Right kidney (tissue), 1 donor: ENCODE data around the gene GPSM1.

Source experiments
- DNase-seq: peaks from one replicate; pipeline ENCODE4 v3.0.0-alpha.2; 2016

GPSM1 gene

DNA sequence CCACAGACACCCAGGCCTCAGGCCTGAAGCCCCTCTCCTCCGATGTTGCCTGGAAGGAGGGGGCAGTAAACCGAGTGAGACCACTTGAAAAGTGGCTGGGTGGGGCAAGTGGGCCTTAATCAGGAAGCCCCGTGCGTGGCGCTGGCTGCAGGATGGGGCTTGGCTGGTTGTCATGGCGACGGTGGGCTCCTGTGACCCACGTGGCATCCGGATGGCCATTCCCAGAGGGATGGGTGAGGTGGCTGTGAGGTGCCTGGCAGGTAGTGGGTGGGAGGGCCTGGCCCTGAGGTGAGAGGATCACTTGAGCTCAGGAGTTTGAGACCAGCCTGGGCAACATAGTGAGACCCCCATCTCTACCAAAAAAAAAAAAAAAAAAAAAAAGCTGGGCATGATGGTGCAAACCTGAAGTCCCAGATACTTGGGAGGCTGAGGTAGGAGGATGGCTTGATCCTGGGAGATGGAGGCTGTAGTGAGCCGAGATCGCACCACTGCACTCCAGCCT is 5.2 kb downstream of the GPSM1 start:
- DNase-seq: no peak

DNA sequence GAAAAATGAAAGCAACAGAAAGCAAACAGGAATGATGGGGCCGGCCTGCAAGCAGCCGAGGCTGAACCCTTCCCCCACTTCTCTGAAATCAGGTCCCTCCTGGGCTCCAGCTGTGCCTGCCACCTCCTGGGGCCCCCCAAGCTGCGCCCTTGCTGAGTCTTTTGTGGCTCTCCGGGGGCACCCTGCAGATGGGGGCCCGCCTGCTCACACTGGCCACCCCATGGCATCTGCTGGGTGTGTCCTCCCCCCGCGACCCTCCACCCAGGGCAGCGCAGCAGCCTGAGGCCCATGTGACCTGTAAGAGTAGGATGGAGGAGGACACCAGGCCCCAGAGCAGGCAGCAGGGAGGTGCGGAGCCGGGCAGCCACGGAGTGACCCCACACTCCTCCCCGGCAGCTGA is 5.7 kb downstream of the GPSM1 start:
- no peak for DNase-seq

DNA sequence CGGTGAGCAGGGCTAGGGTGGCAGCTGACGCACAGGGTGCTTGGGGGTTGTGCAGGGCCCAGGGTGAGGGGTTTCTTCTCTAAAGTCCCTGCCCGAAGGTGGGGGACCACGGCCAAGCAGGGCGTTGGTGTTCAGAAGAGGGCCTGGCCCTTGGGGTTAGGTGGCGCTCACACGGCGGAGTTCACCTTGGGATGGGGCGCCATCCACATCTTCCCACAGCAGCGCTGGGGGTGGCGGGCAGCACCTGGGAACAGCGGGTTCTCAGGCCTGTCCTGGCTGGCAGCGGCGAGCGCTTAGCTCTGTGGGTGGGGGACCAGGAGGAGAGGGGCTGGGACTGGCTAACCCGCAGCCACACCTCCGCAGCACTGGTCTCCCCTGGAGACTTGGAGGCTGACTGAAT is 6.1 kb downstream of the GPSM1 start:
- DNase-seq: no peak

DNA sequence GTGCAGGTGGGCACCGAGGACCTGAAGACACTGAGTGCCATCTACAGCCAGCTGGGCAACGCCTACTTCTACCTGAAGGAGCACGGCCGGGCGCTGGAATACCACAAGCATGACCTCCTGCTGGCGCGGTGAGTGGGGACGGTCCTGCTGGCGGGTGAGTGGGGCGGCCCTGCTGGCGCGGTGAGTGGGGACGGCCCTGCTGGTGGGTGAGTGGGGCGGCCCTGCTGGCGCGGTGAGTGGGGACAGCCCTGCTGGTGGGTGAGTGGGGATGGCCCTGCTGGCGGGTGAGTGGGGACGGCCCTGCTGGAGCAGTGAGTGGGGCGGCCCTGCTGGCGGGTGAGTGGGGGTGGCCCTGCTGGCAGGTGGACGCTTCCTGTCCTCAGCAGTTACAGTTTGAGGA is 7.2 kb downstream of the GPSM1 start:
- no peak for DNase-seq

DNA sequence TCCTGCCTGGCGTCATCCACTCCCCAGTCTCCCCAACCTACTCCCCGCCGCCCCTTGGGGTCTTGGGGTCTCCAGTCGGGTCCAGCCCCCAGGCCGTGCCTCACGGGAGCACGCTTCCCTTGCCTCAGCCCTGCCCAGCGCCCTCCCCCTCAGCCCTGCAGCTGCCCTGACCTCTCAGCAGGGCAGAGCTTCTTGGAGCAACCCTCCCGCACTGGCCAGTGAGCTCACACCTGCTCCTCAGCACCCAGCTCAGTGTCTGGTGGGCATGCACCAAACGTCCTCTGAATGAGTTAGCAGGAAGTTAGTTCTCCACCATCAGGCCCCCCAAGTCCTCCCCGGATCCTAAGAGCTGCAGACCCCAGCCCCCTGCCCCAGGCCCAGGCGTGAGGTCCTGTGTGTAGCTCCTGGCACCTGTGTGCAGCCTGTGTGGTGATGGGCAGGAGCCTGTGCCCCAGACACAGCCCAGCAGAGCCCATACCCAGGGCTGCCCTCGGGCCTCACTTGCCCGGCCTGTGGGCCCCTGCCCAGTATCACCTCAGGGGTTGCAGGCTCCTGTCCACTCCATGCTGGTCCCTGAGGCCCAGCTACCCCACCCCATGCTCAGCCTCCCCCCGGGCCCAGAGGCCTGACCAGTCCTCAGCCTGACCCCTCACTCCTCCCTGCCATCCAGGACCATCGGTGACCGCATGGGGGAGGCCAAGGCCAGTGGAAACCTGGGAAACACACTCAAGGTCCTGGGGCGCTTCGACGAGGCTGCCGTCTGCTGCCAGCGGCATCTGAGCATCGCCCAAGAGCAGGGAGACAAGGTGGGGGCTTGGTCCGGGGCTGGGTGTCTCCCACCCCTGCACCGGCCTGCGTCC is 8.2 kb downstream of the GPSM1 start:
- DNase-seq: no peak

DNA sequence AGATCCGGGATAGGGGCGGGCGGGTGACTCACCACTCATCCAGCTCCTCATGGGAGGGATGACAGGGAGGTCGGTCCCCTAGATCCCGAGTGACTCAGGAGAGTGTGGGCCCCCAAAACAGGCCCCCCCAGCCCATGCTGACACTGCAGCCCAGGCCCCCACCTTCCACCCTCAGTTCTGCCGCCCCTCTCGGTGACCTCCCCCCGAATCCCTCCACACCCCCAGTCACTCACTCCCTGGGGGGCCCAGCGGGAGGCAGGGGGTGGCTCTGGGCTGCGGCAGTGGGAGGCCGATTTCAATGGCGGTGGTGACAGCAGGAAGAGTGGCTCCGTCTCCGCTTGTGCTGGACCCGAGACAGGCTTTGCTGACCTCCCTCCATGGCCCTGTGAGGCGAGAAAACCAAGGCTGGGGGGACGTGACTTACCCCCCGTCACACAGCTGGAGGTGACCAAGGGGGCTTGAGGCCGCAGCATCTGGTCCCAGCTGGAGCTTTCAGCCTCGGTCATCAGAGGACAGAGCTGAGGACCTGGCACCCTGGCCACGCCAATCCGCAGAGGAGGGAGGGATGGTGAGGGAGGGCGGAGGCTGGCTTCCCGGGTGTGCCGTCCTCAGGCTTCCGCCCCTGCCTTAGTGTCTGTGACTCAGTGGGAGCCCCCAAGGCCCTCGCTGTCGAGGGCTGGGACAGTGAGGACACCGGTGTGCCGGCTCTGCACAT is 9.0 kb downstream of the GPSM1 start:
- DNase-seq: no peak

DNA sequence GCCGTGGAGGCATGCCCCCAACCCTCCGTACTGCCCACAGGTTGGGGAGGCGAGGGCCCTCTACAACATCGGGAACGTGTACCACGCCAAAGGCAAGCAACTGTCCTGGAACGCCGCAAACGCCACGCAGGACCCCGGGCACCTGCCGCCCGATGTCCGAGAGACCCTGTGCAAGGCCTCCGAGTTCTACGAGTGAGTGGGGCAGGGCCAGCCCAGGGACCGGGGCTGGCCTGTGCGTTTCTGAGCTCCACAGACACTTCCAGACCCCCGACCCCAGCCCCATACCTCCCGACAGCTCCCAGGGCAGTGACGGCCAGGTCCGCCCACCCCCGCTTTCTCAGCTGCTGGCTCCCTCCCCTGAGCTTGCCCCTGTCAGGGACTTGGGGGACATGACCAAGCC is 9.5 kb downstream of the GPSM1 start:
- DNase-seq: no peak

DNA sequence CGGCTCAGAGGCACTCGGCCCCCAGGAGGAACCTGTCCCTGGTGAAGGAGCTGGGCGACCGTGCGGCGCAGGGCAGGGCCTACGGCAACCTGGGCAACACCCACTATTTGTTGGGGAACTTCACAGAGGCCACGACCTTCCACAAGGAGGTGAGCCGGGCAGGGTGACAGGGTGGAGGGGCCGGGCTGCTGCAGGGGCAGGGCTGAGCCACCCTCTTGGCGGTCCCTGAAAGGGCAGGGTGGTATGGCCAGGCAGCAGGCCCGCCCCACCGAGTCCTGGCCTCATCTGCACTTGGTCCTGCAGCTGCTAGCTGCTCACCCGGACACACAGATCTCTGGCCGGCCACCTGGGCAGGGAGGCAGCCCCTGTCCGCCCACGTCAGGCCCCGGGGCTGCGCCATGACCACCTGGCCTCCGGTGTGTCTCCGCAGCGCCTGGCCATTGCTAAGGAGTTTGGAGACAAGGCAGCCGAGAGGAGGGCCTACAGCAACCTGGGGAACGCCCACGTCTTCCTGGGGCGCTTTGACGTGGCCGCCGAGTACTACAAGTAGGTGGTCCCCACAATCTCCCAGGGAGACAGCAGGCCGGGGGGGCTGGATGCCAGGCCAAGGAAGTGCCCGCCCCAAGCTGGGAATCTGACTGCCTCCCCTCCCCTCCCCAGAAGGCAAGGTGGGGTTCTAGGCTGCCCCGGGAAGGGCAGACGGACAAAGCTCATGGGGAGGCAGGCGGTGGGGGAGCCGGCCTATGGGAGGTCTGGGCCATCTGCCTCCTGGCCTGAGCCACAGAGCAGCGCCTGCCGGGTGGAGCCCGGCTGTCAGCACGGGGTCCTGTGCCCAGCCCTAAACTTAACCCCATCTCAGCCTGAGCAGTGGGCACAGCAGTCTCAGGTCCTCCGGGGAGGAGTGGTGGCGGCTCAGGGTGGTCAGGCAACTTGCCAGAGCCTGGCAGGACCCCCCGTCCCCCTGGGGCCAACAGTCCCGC is 10.4 kb downstream of the GPSM1 start:
- DNase-seq: no peak

DNA sequence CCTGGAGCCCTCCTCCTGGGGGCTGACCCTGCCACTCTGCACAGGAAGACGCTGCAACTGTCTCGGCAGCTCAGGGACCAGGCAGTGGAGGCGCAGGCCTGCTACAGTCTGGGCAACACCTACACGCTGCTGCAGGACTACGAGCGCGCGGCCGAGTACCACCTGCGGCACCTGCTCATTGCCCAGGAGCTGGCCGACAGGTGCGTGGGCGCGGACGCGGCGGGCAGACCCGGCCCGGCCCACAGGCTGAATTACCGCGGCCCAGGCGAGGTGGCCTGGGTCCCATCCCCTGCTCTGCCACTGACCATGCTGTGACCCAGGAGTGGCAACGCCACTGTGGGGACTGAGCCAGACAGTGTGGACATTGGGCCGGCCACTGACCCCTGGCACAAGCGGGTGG is 11.2 kb downstream of the GPSM1 start:
- DNase-seq: no peak

DNA sequence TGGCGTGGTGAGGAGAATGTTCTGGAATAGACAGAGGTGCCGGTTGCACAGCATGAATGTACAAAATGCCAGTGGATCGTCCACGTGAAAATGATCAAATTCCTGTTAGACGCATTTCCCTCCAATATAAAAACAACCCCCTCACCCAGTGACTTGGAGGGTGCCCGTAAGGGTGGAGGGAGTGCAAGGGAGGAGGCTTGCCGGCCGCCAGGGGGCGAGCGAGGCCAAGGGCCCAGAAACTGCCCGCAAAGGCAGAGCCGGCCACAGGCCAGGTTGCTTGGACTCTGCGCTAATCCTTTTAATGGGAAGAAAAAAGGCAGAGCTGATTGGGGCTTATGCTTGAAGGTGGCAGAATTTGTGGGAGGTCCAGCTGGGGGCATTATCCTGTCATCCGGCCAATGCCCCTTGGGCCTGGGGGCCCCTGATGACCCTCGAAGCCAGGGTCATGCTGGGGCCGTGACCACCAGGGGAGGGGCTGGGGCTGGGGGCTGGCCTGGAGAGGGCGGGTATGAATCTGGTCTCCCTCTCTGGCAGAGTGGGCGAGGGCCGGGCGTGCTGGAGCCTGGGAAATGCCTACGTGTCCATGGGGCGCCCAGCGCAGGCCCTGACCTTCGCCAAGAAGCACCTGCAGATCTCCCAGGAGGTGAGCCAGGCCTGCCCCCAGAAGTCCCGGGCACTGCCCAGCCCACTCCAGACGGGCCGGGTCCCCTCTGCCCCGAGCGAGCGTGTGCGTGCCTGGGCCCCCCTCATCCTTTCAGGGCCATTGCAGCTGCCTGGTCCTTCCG is 12.0 kb downstream of the GPSM1 start:
- DNase-seq: no peak

DNA sequence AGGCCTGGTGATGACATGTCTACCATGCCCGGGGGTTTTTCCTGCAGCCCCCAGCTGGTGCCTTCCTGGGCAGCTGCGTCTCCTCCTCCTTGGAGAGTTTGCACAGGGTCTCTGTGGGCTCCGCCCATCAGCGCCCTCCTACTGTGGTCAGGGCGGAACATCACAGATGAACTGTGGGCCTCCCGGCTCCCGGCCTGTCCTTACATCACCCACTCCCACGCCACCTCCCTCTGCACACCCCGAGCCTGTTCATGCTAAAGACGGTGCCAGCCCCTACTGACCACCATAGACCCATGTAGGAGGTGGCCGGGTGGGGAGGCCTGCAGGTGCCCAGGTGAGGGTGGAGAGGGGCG is 12.6 kb downstream of the GPSM1 start:
- DNase-seq: no peak

DNA sequence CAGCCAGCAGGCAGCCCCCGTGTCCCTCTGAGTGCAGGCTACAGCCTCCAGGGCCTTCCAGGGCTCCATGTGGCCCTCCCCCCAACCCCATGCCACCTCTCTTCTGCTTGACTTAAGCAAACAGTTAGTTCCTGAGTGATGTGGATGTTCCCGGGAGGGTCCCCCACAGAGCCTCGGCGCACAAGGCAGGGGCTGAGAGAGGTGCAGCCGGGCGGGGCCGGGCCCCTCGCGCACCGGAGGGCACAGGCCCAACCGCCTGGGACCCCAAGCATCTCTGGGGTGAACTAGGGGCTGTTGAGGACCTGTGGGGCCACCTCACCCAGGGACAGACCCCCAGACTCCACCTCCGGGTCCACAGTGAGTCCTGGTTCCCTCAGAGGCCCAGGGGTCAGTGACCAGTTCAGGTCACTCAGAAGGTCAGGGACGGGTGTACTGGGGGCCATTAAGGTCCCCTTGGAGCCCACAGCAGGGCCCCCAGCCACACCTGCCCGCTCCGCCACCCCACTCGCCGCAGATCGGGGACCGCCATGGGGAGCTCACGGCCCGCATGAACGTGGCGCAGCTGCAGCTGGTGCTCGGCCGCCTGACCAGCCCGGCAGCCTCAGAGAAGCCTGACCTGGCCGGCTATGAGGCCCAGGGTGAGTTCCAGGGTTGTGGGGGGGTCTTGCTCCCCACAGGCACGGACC is 13.2 kb downstream of the GPSM1 start:
- DNase-seq: no peak

DNA sequence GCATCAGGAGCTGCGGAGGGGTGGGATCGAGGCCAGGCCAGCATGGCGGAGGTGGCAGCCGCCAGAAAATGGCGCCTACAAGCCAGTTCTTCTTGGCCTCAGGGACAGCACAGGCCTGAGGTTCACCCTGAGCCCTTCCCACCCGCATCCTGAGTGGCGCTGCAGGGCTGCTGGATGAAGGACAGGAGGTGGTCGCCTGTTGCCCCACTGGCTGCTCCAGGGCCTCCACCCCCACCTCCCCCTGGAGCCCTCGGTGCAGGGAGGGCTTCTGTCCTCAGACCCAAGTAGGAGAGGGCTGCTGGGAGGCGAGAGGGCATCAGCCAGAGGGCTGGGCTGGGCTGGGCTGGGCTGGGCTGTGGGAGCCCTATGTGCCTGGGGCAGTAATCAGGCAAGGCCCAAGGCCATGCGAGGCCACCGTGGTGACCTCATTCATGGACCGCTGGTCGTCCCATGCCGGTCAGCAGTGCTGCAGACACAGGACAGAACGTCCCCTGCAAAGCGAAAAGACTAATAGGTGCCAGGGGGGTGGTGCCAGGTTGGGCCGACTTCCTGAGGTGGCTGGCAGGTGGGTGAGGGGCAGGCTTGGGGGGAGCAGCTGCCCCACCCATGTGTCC is 13.8 kb downstream of the GPSM1 start:
- DNase-seq: no peak

DNA sequence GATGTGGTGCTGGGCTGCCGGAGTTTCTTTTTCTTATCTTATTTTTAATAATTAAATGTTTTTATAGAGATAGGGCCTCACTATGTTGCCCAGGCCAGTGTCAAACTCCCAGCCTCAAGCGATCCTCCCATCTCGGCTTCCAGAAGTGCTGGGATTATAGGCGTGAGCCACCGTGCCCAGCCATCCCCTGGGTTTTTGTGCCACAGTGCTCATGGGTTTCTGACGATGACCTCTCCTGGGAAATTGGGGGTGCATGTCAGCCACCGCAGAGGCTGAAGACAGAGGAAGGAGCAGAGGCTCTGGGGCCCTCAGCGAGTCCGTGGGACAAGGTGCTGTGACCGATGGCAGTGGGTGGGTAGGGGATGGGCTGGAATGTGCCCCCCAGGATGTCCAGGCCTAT is 14.4 kb downstream of the GPSM1 start:
- DNase-seq: no peak

DNA sequence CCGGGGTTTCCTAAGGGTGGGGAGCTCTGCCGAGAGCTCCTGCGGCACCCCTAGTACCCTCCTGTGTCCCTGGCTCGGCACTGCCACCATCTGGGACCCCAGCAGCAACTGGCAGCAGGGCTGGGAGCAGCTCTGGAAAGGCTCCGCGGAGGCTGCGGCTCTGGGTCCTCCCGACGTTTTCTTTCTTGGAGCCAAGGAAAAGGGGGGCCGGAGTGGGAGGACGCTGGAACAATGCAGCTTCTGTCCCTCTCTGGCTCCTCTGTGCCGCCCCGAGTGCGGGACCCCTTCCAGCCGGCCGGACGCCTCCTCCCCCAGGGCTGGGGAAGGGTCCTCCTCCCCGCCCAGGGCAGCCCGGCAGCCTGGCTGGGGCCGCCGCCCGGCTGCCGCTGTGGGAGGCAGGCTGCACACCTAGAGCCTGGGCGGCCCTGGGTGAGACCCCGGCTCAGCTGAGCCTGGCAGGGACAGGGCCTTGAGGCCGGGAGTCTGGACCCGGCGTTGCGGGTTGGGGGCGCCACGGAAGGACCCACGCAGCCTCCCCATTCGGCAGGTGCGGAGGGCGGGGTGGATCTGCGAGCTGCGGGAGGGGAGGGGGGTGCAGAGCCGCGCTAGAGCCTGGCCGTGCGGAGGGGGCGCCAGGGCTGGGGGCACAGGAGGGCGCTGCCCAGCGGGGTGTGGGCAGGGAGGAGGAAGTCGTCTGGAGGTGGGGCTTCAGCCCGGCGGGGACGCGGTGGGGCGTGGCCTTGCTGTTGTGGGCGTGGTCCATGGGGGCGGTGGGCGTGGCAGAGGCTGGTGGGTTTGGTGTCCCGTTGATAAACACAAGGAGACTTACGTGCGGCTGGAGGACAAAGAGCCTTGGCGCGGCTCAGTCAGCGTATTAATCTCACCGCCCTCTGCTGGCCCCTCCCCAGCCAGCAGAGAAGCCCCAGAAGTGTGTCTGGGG is 15.1 kb downstream of the GPSM1 start:
- DNase-seq: peak; percentile 71

DNA sequence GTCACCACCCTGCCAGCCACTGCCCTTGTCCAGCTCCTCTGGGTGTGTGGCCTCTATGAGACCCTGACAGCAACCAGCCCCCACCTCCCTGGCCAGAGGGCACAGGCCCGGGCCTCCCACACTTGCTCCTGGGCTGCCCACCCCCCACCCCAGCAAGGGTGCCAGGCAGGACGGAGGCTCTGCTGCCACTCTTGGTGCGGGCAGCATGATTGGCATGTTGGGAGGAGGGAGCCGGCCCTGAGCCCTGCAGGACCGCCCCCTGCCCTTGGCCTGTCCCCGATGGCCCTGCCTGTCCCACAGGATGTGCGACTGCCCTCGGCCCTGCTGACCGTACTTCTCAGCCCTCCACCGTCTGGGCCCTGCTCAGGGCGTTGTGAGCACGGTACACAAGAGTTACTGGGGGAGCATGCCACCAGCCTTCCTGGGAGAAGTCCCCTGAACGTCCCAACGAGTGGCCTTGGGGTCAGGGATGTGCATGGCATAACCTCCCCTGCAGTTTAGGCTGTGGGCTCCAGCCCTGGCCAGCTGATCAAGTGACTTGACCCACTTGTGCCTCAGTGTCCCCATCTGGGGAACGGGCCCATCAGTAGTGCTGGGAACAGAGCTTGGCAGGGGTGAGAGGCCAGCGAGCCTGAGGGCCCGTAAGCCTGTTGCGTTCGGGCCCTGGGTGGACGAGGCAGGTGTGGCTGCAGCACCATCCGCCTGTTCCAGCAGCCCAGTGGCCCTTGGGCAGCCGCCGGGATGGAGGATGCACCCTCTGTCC is 16.0 kb downstream of the GPSM1 start:
- no peak for DNase-seq

DNA sequence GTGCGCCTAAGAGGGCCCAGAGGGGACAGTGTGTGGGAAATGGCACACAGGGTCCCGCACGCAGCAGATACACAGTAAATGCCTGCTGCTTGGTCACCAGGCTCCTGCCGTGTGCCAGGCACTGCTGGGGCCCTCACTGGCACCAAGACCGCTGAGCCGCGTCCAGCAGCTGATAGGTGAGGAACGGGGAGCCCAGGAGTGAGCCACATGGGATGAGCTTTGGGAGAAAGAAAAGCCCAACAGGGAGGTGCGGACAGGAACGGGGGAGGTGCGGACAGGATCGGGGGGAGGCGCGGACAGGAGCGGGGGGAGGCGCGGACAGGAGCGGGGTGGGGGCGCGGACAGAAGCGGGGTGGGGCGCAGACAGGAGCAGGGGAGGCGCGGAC is 16.5 kb downstream of the GPSM1 start:
- DNase-seq: no peak

DNA sequence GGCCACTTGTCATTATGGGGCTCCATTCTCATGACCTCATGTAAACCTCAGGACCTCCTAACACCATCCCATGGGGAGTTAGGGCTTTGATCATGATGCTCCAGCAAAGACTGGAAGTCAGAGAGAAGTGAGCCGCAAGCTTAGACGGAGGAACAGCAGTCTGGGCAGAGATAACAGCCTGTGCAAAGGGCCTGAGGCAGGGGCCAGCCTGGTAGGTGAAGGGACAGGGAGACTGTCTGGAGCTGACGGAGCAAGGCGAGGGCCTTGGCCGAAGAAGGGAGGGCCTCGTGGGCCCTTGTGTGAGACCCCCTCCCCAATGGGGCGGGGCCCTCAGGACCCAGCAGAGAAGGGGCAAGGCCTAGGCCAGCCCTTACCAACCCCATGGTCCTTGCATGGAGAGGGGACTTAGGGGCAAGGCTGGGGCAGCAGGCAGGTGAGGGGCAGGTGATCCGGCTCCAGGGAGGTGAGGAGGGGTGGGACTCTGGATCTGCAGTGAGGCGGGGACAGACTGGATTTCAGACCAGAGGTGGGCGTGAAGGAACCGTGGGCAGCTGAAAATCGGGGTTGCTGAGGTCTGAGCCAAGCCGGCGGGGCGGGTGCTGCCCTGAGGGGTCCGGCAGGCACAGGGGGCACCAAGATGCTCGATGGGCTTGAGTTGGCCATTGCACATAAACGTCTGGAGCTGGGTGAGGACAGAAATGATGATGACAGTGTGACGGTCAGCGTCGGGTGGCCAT is 17.4 kb downstream of the GPSM1 start:
- DNase-seq: no peak
